KBM-7 (cell line): ENCODE measurements around the gene SRRT.
"Not testable (repeated sequence)": the region's sequence is repeated elsewhere in the genome, so short reads cannot be mapped to it uniquely, and the experiment has no call there.

Experiments
- DNase-seq: peaks from one replicate; pipeline ENCODE4 v3.0.0-alpha.2; 2015
- in situ Hi-C: fragments of 300-500 bp; cut with MboI; formaldehyde crosslinking; loops from 2 replicates; pipeline ENCODE4 v1.14.3; 2020; ENCODE audit warnings: low sequenced_read_pairs, low pct_unique_long_range_greater_than_20kb, mixed read lengths

The SRRT gene

GRCh38 chr7:100914208-100914878 is 39.4 kb downstream of the SRRT start:
- in situ Hi-C loops = no loop called here
- no peak for DNase-seq

- DNase-seq = no peak
- in situ Hi-C loops = no loop called here
These were observed 40.1 kb downstream of the SRRT start for GRCh38 chr7:100914879-100915447.

GRCh38 chr7:100919335-100919734 is 44.4 kb downstream of the SRRT start:
- DNase-seq, in situ Hi-C loops: not testable (repeated sequence)

DNA sequence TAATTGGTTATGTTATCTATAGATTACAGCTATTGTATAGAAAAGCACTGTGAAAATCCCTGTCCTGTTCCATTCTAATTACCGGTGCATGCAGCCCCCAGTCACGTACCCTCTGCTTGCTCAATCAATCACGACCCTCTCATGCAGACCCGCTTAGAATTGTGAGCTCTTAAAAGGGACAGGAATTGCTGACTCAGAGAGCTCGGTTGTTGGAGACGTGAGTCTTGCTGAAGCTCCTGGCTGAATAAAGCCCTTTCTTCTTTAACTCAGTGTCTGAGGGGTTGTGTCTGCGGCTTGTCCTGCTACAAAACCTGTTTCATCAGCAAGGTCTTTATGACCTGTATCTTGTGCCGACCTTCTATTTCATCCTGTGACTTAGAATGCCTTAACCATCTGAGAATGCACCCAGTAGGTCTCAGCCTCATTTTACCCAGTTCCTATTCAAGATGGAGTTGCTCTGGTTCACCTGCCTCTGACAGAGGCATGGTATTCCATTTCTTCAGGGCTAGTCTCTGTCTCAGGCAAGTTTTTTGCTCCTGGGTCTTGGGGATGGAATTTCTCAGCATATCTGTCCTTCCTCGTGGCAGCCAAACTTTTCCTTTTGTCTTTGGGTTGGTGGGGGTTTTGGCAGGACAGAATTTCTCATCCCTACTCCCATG is 45.0 kb downstream of the SRRT start:
- in situ Hi-C loops, DNase-seq: not testable (repeated sequence)

DNA sequence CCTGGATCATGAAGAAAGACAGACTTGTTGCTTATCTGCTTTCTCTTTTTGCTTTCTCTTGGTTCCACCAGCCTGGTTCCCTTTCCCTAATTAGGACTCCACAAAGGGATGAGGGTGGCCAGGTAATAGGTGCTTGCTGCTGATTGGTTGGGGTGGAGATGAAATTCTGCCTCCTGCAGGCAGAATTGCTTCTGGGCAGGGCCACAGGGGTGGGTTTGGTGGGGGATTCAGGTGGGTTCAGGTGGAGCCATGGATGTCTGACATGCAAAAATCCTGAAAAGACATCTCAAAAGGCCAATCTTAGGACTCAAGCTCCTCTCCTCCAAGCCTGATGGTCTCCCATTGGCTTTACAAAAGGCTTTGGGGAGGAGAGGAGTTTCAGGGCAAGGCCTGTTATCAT is 46.1 kb downstream of the SRRT start:
- in situ Hi-C loops = no loop called here
- DNase-seq = no peak

- in situ Hi-C loops, DNase-seq: not testable (repeated sequence)
These were observed 48.7 kb downstream of the SRRT start for GRCh38 chr7:100923616-100924015.

GRCh38 chr7:100929808-100930174 is 54.9 kb downstream of the SRRT start:
- no peak for DNase-seq
- in situ Hi-C loops = no loop called here

DNA sequence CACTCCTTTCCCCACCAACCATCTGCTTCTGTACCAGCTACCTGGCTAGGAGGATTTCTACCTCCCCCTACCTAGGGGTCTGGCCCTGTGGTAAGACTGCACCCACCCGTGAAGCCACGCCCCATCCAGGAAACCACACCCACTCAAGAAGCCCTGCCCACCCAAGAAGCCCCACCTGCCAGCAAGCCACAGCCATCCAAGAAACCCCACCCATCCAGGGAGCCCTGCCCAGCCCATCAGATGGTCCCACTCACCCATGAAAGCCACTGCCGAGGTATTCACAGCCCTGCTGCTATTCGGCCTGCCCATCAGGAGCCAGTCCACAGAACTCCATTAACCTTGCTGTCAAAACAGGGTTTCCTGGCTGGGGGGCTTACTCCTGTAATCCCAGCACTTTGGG is 58.8 kb downstream of the SRRT start:
- in situ Hi-C loops = no loop called here
- no peak for DNase-seq

- DNase-seq, in situ Hi-C loops: not testable (repeated sequence)
These were observed 60.5 kb downstream of the SRRT start for GRCh38 chr7:100935381-100935780.

DNA sequence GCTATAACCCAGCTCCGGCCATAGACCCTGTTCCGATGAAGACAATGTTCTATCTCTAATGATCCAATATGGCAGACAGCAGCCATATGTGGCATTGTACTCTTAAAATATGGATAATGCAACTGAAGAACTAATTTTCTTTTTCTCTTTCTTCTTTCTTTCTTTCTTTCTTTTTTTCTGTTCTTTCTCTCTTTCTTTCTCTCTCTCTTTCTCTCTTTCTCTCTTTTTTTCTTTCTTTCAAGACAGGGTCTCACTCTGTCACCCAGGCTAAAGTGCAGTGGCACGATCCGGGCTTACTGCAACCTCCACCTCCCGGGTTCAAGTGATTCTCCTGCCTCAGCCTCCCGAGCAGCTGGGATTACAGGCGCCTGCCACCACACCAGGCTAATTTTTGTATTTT is 61.3 kb downstream of the SRRT start:
- in situ Hi-C loops, DNase-seq: not testable (repeated sequence)
